ENCODE measurements around the gene KCNK1. TPM values are rescaled to one million over a fixed set of nuclear protein-coding genes. Genes with fewer than 3 reads are reported as not detected.

Gene KCNK1
- polyA plus RNA-seq, 1 donor (not counting 4 experiments of a cell fraction or from before 2014, with no cell fraction given): 17.5 TPM

- no peaks in the 10 kb centered on the region for H3K9me1 ChIP-seq (ENCODE audit: control insufficient read depth, extremely low read depth, insufficient read depth, low read length)
- peak overlapping the region; percentile 11 for H3K4me2 ChIP-seq (ENCODE audit: control insufficient read depth, extremely low read depth, insufficient read depth, low read depth, low read length)
- no peaks in the 10 kb centered on the region for H4K20me1 ChIP-seq (ENCODE audit: control insufficient read depth, extremely low read depth, insufficient read depth, low read length)
- no peak for TF ChIP-seq EZH2 (IDR thresholded peaks at IDR 0.05; ENCODE audit: low read length)
- no peak for TF ChIP-seq CTCF (optimal IDR thresholded peaks at IDR 0.05 in 1 of 3, IDR thresholded peaks at IDR 0.05 in 1 of 3, conservative IDR thresholded peaks at IDR 0.05 in 1 of 3; ENCODE audit: extremely low read depth in 1 of 3, insufficient read depth in 2 of 3, low read length in 3 of 3)
- H2AFZ ChIP-seq (ENCODE audit: control insufficient read depth, low read length): no peak overlapping the region
- H3K27ac ChIP-seq (ENCODE audit: control insufficient read depth, insufficient read depth, low read length): peak overlapping the region; percentile 38
- H3K27me3 ChIP-seq (ENCODE audit: control insufficient read depth, extremely low read depth, insufficient read depth, low read length): no peaks in the 10 kb centered on the region
- peaks cover 0 to 3% of the 10 kb centered on the region in 2 experiments for H3K36me3 ChIP-seq (ENCODE audit: control insufficient read depth in 2 of 2, extremely low read depth in 1 of 2, insufficient read depth in 2 of 2, low read length in 2 of 2)
- FAIRE-seq (peak; percentile 67), DNase-seq (ENCODE audit: low read depth, low spot score) (no peak)
- no peaks in the 10 kb centered on the region for H3K9me3 ChIP-seq (ENCODE audit: control insufficient read depth, low read depth, low read length)
- H3K4me1 ChIP-seq (ENCODE audit: control insufficient read depth, extremely low read depth, insufficient read depth, low read length): peaks cover 24% of the 10 kb centered on the region
- dilution Hi-C loops (cut with MboI; ENCODE audit: extremely low pct_ligation_motif_present, low sequenced_read_pairs): no loop called here
- peaks cover 4% of the 10 kb centered on the region for H3K79me2 ChIP-seq (ENCODE audit: control insufficient read depth, insufficient read depth, low read length)
- H3K9ac ChIP-seq (ENCODE audit: control insufficient read depth, extremely low read depth, insufficient read depth, low read length): no peak overlapping the region
- no peak overlapping the region for H3K4me3 ChIP-seq (ENCODE audit: control insufficient read depth in 2 of 3, extremely low read depth in 1 of 3, insufficient read depth in 2 of 3, low read depth in 1 of 3, low read length in 3 of 3)
These were observed 40.9 kb downstream of the KCNK1 start for GRCh38 chr1:233654658-233655280.

GRCh38 chr1:233655301-233655740, 41.4 kb downstream of the KCNK1 start:
- no peaks in the 10 kb centered on the region for H3K9me1 ChIP-seq (ENCODE audit: control insufficient read depth, extremely low read depth, insufficient read depth, low read length)
- no peak overlapping the region for H3K4me3 ChIP-seq (ENCODE audit: control insufficient read depth in 2 of 3, extremely low read depth in 1 of 3, insufficient read depth in 2 of 3, low read depth in 1 of 3, low read length in 3 of 3)
- H3K79me2 ChIP-seq (ENCODE audit: control insufficient read depth, insufficient read depth, low read length): peaks cover 4% of the 10 kb centered on the region
- no peaks in the 10 kb centered on the region for H4K20me1 ChIP-seq (ENCODE audit: control insufficient read depth, extremely low read depth, insufficient read depth, low read length)
- no peak overlapping the region for H3K4me2 ChIP-seq (ENCODE audit: control insufficient read depth, extremely low read depth, insufficient read depth, low read depth, low read length)
- H3K27ac ChIP-seq (ENCODE audit: control insufficient read depth, insufficient read depth, low read length): no peak overlapping the region
- peaks cover 24% of the 10 kb centered on the region for H3K4me1 ChIP-seq (ENCODE audit: control insufficient read depth, extremely low read depth, insufficient read depth, low read length)
- H3K9ac ChIP-seq (ENCODE audit: control insufficient read depth, extremely low read depth, insufficient read depth, low read length): no peak overlapping the region
- dilution Hi-C loops (cut with MboI; ENCODE audit: extremely low pct_ligation_motif_present, low sequenced_read_pairs): no loop called here
- TF ChIP-seq CTCF (optimal IDR thresholded peaks at IDR 0.05 in 1 of 3, IDR thresholded peaks at IDR 0.05 in 1 of 3, conservative IDR thresholded peaks at IDR 0.05 in 1 of 3; ENCODE audit: extremely low read depth in 1 of 3, insufficient read depth in 2 of 3, low read length in 3 of 3) (no peak), EZH2 (IDR thresholded peaks at IDR 0.05; ENCODE audit: low read length) (no peak)
- H3K36me3 ChIP-seq (ENCODE audit: control insufficient read depth in 2 of 2, extremely low read depth in 1 of 2, insufficient read depth in 2 of 2, low read length in 2 of 2): peaks cover 0 to 3% of the 10 kb centered on the region in 2 experiments
- H2AFZ ChIP-seq (ENCODE audit: control insufficient read depth, low read length): no peak overlapping the region
- H3K9me3 ChIP-seq (ENCODE audit: control insufficient read depth, low read depth, low read length): no peaks in the 10 kb centered on the region
- no peaks in the 10 kb centered on the region for H3K27me3 ChIP-seq (ENCODE audit: control insufficient read depth, extremely low read depth, insufficient read depth, low read length)
- no peak for FAIRE-seq
- DNase-seq (ENCODE audit: low read depth, low spot score): no peak
